ENCODE measurements around the gene ADGRV1. TPM values are rescaled to one million over a fixed set of nuclear protein-coding genes. Genes with fewer than 3 reads are reported as not detected.

Gene ADGRV1
- total and polyA plus RNA-seq, 9 of the 15 experiments (the other 6 are each of a cell fraction or from before 2014, with no cell fraction given), result 21.7 to 156 (median 58.2) TPM

GRCh38 chr5:90709323-90710155 lies 150.9 kb downstream of the ADGRV1 start (continued):
- TF ChIP-seq, protein P1, sequence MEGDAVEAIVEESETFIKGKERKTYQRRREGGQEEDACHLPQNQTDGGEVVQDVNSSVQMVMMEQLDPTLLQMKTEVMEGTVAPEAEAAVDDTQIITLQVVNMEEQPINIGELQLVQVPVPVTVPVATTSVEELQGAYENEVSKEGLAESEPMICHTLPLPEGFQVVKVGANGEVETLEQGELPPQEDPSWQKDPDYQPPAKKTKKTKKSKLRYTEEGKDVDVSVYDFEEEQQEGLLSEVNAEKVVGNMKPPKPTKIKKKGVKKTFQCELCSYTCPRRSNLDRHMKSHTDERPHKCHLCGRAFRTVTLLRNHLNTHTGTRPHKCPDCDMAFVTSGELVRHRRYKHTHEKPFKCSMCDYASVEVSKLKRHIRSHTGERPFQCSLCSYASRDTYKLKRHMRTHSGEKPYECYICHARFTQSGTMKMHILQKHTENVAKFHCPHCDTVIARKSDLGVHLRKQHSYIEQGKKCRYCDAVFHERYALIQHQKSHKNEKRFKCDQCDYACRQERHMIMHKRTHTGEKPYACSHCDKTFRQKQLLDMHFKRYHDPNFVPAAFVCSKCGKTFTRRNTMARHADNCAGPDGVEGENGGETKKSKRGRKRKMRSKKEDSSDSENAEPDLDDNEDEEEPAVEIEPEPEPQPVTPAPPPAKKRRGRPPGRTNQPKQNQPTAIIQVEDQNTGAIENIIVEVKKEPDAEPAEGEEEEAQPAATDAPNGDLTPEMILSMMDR (IDR thresholded peaks at IDR 0.05 in 2 of 3, conservative IDR thresholded peaks at IDR 0.05 in 1 of 3; ENCODE audit: insufficient read depth in 2 of 3, low read depth in 1 of 3, low read length in 3 of 3), result peak; percentile 65 to 82 (median 73)
- TF ChIP-seq, protein P2, sequence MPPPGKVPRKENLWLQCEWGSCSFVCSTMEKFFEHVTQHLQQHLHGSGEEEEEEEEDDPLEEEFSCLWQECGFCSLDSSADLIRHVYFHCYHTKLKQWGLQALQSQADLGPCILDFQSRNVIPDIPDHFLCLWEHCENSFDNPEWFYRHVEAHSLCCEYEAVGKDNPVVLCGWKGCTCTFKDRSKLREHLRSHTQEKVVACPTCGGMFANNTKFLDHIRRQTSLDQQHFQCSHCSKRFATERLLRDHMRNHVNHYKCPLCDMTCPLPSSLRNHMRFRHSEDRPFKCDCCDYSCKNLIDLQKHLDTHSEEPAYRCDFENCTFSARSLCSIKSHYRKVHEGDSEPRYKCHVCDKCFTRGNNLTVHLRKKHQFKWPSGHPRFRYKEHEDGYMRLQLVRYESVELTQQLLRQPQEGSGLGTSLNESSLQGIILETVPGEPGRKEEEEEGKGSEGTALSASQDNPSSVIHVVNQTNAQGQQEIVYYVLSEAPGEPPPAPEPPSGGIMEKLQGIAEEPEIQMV (tag; conservative IDR thresholded peaks at IDR 0.05; ENCODE audit: low read depth), result no peak
- no peak for TF ChIP-seq ASH1L (IDR thresholded peaks at IDR 0.05; ENCODE audit: borderline replicate concordance, low read depth, partially characterized antibody)
- TF ChIP-seq LCOR (CRISPR knock-in tag; IDR thresholded peaks at IDR 0.05), result no peak
- TF ChIP-seq RAD21 (CRISPR knock-in tag; conservative IDR thresholded peaks at IDR 0.05 in 1 of 2, IDR thresholded peaks at IDR 0.05 in 1 of 2), result peak; percentile 49 to 65
- no peak for TF ChIP-seq MXD1 (CRISPR knock-in tag; IDR thresholded peaks at IDR 0.05; ENCODE audit: borderline replicate concordance, poor library complexity, severe bottlenecking)
- TF ChIP-seq ZBTB5 (IDR thresholded peaks at IDR 0.05), result no peak
- TF ChIP-seq GTF2E2 (tag; IDR thresholded peaks at IDR 0.05), result no peak

Data from K562 (cell line).